PFSK-1 (cell line): ENCODE measurements around the gene TRAPPC12.

Source experiments
- FOXP2 ChIP-seq: optimal IDR thresholded peaks from 2 replicates; pipeline ENCODE3; 2011; ENCODE audit warnings: borderline replicate concordance, control low read depth, inconsistent platforms; ENCODE audit not compliant: insufficient read depth; ENCODE audit errors: extremely low read length, extremely low read depth
- POLR2AphosphoS5 ChIP-seq: IDR thresholded peaks from 2 replicates; pipeline ENCODE4 v1.6.1; 2012; ENCODE audit warnings: low read depth, mild to moderate bottlenecking, control low read depth, low read length, moderate library complexity
- REST ChIP-seq, 2 experiments: IDR thresholded peaks; 2 replicates each; pipeline versions ENCODE4 v1.6.1 to v1.8.0; 2011 to 2012; ENCODE audit warnings: low read depth in 2 of 2, low read length in 2 of 2, control low read depth in 1 of 2, inconsistent platforms in 1 of 2, mild to moderate bottlenecking in 1 of 2, moderate library complexity in 1 of 2; ENCODE audit not compliant: insufficient read depth in 1 of 2
- SIN3A ChIP-seq: IDR thresholded peaks from 2 replicates; pipeline ENCODE4 v1.6.1; 2012; ENCODE audit warnings: mild to moderate bottlenecking, low read length, moderate library complexity, borderline replicate concordance; ENCODE audit not compliant: insufficient read depth
- TAF1 ChIP-seq: IDR thresholded peaks from 2 replicates; pipeline ENCODE4 v1.6.1; 2012; ENCODE audit warnings: low read length, control low read depth, borderline replicate concordance; ENCODE audit not compliant: insufficient read depth

TRAPPC12 gene

GRCh38 chr2:3446381-3446780 lies 66.9 kb downstream of the TRAPPC12 start:
- TF ChIP-seq REST (IDR thresholded peaks at IDR 0.05; ENCODE audit: insufficient read depth in 1 of 2, low read depth in 2 of 2, low read length in 2 of 2) (no peak), SIN3A (no peak), FOXP2 (no peak), TAF1 (no peak), POLR2AphosphoS5 (no peak)

GRCh38 chr2:3447789-3448317 lies 68.4 kb downstream of the TRAPPC12 start:
- TF ChIP-seq REST (IDR thresholded peaks at IDR 0.05; ENCODE audit: insufficient read depth in 1 of 2, low read depth in 2 of 2, low read length in 2 of 2) = no peak
- TF ChIP-seq SIN3A = no peak
- TF ChIP-seq FOXP2 = no peak
- no peak for TF ChIP-seq TAF1
- TF ChIP-seq POLR2AphosphoS5 = no peak

GRCh38 chr2:3449086-3449485 lies 69.6 kb downstream of the TRAPPC12 start:
- TF ChIP-seq FOXP2 (no peak), TAF1 (no peak), POLR2AphosphoS5 (no peak), REST (IDR thresholded peaks at IDR 0.05; ENCODE audit: insufficient read depth in 1 of 2, low read depth in 2 of 2, low read length in 2 of 2) (no peak), SIN3A (no peak)

GRCh38 chr2:3449936-3450335 lies 70.4 kb downstream of the TRAPPC12 start:
- TF ChIP-seq SIN3A (no peak), REST (IDR thresholded peaks at IDR 0.05; ENCODE audit: insufficient read depth in 1 of 2, low read depth in 2 of 2, low read length in 2 of 2) (no peak), TAF1 (no peak), FOXP2 (no peak), POLR2AphosphoS5 (no peak)

GRCh38 chr2:3450385-3451010 lies 71.0 kb downstream of the TRAPPC12 start:
- no peak for TF ChIP-seq TAF1
- TF ChIP-seq REST (IDR thresholded peaks at IDR 0.05; ENCODE audit: insufficient read depth in 1 of 2, low read depth in 2 of 2, low read length in 2 of 2) = no peak
- no peak for TF ChIP-seq SIN3A
- TF ChIP-seq POLR2AphosphoS5 = no peak
- no peak for TF ChIP-seq FOXP2
